Hair follicular keratinocyte (primary cell): ENCODE data around the gene TEC. TPM values are rescaled to one million over a fixed set of nuclear protein-coding genes. Genes with fewer than 3 reads are reported as not detected.

Experiments used
- total RNA-seq: library from RNA; depleted of rRNA; stranded (reverse); fragments of >200 nt; gene quantifications from 2 replicates; pipeline ENCODE4 v1.2.3, GENCODE V29; 2015

The TEC gene
- 0.08 TPM in 1 of 2 replicates, not detected in the other for total RNA-seq

GRCh38 chr4:48268956-48269860, at the start of gene TEC:
Gene TEC, minus strand, starts transcription at chr4:48269838. Its CDS starts 41,224 bp downstream, at chr4:48228614.

DNA sequence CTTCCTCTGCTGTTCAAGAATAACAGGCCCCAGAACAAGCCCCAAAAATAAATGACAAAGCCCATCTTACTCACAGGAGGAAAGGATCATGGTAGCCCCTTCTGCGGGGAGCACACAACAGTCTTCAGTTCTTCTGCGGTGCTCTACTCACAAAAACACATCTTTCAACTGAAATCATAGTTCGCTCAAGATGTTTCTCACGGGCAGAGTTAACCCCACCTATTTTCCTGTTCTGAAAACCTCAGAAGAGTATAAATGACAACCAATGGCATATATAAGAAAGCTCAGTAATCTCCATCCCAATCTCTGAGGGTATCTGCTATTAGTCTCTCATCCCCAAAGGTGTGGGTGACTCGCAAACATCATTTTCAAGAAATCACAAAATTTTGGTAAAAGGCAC, 135.6 kb downstream of the TEC start, which contains the start of gene TXK:
TXK (minus strand) TSS at position 170 of the 400 bp plus-strand sequence; CDS start at position 90, 80 bp downstream.

Other genes with a start within 250 kb of the TEC start
- gene TXK, start 135.6 kb downstream of the TEC start, total RNA-seq: not detected in 2 replicates
- gene SLAIN2, start 71.7 kb upstream of the TEC start, total RNA-seq: 34.3 and 38.3 TPM in 2 replicates
- gene SLC10A4, start 213.5 kb upstream of the TEC start, total RNA-seq: not detected in 2 replicates
- gene ZAR1, start 220.4 kb upstream of the TEC start, total RNA-seq: not detected in 2 replicates